ENCODE data around the gene ING3. TPM values are rescaled to one million over a fixed set of nuclear protein-coding genes. Genes with fewer than 3 reads are reported as not detected.

The ING3 gene
- total and polyA plus RNA-seq, 11 donors, result 5.4 to 16.0 (median 12.5) TPM

GRCh38 chr7:120924837-120925236 lies 25.7 kb upstream of the ING3 start:
- no peaks in the 10 kb centered on the region for H3K27me3 ChIP-seq
- ATAC-seq, result no peak
- H3K9me3 ChIP-seq, result no peaks in the 10 kb centered on the region
- WGBS, 4 donors, result 79 to 85% (median 83%) methylated on average over 2 of the region's 2 CpGs
- DNase-seq, result no peak
- TF ChIP-seq CTCF (IDR thresholded peaks at IDR 0.05) (no peak), POLR2A (IDR thresholded peaks at IDR 0.05) (no peak)
- H3K4me3 ChIP-seq, result no peak overlapping the region
- H3K27ac ChIP-seq, result no peak overlapping the region
- H3K4me1 ChIP-seq, result no peaks in the 10 kb centered on the region
- intact Hi-C loops (cut with DNase I), result loop anchor here in 1 of 10 donors (5.0 kb wide), 1 partner anchor 48 kb away; no protein-coding TSS in a partner anchor
- H3K36me3 ChIP-seq, result no peaks in the 10 kb centered on the region

GRCh38 chr7:120925392-120925791 lies 25.2 kb upstream of the ING3 start:
- peak in 1 of 4 donors; percentile 31 for ATAC-seq
- intact Hi-C loops (cut with DNase I), result no loop called here
- Histone ChIP-seq H3K27me3 (no peaks in the 10 kb centered on the region), H3K4me1 (no peaks in the 10 kb centered on the region), H3K4me3 (no peak overlapping the region), H3K9me3 (no peaks in the 10 kb centered on the region), H3K27ac (no peak overlapping the region), H3K36me3 (no peaks in the 10 kb centered on the region)
- no peak for TF ChIP-seq POLR2A (IDR thresholded peaks at IDR 0.05)
- no peak for TF ChIP-seq CTCF (IDR thresholded peaks at IDR 0.05)
- DNase-seq, result peak in 1 of 5 donors; percentile 27
- WGBS, 4 donors, result 74 to 81% (median 75%) methylated on average over 5 of the region's 5 CpGs

- no peaks in the 10 kb centered on the region for H3K27me3 ChIP-seq
- H3K4me3 ChIP-seq, result no peak overlapping the region
- TF ChIP-seq POLR2A (IDR thresholded peaks at IDR 0.05) (no peak), CTCF (IDR thresholded peaks at IDR 0.05) (no peak)
- H3K9me3 ChIP-seq, result no peaks in the 10 kb centered on the region
- intact Hi-C loops (cut with DNase I), result no loop called here
- peaks cover 0 to 6% (median 0%) of the 10 kb centered on the region in 12 donors for H3K4me1 ChIP-seq
- H3K36me3 ChIP-seq, result no peaks in the 10 kb centered on the region
- no peak overlapping the region for H3K27ac ChIP-seq
- ATAC-seq (no peak), DNase-seq (no peak)
- WGBS, 4 donors, result 47 to 61% (median 49%) methylated on average over 2 of the region's 2 CpGs
Measured at GRCh38 chr7:120926943-120927346, 23.6 kb upstream of the ING3 start.

GRCh38 chr7:120927454-120928103 lies 23.0 kb upstream of the ING3 start:
- intact Hi-C loops (cut with DNase I), result no loop called here
- TF ChIP-seq POLR2A (IDR thresholded peaks at IDR 0.05) (no peak), CTCF (IDR thresholded peaks at IDR 0.05) (no peak)
- H3K4me3 ChIP-seq, result no peak overlapping the region
- no peaks in the 10 kb centered on the region for H3K27me3 ChIP-seq
- H3K27ac ChIP-seq, result no peak overlapping the region
- no peak for ATAC-seq
- H3K36me3 ChIP-seq, result no peaks in the 10 kb centered on the region
- H3K9me3 ChIP-seq, result no peaks in the 10 kb centered on the region
- WGBS, 4 donors, result 88 to 96% (median 93%) methylated on average over 2 of the region's 2 CpGs
- no peak for DNase-seq
- H3K4me1 ChIP-seq, result peaks cover 0 to 6% (median 0%) of the 10 kb centered on the region in 12 donors

Data from heart left ventricle (tissue), 16 donors.